ENCODE measurements around the gene CYTH1.

DNA sequence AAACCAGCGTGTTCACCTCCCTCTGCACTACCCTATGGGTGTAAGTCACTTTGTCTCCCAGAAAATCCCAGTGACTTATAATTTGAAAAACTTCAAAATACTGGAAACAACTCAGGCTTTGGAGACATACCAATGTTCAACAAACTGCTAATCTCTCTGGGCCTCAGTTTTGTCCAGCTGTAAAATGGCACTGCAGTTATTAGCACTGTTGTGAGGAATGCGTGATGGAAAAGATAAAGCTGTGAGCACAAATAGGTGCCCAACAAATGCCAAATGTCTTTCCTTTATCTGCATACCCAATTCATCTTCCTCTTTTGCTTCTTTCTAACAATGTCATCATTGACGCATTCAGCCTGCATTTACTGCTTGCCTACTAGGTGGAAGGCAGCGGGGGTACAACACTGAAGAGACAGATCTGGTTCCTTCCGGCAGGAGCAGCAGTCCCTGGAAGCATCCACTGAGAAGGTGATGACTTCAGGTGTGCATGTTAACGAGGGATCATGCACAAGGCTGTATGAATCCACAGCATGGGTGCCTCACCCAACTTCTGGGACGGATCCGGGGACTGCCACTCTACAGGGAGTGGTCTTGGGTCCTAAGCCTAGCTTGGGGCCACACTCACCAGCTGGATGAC is 63.4 kb downstream of the CYTH1 start:
- TF ChIP-seq, protein P1, sequence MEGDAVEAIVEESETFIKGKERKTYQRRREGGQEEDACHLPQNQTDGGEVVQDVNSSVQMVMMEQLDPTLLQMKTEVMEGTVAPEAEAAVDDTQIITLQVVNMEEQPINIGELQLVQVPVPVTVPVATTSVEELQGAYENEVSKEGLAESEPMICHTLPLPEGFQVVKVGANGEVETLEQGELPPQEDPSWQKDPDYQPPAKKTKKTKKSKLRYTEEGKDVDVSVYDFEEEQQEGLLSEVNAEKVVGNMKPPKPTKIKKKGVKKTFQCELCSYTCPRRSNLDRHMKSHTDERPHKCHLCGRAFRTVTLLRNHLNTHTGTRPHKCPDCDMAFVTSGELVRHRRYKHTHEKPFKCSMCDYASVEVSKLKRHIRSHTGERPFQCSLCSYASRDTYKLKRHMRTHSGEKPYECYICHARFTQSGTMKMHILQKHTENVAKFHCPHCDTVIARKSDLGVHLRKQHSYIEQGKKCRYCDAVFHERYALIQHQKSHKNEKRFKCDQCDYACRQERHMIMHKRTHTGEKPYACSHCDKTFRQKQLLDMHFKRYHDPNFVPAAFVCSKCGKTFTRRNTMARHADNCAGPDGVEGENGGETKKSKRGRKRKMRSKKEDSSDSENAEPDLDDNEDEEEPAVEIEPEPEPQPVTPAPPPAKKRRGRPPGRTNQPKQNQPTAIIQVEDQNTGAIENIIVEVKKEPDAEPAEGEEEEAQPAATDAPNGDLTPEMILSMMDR (IDR thresholded peaks at IDR 0.05), result no peak
- TF ChIP-seq MAFK (IDR thresholded peaks at IDR 0.05; ENCODE audit: partially characterized antibody) (no peak), POLR2A (IDR thresholded peaks at IDR 0.05; ENCODE audit: low read length) (no peak), CHD2 (IDR thresholded peaks at IDR 0.05; ENCODE audit: low read length, partially characterized antibody) (no peak), EP300 (IDR thresholded peaks at IDR 0.05) (no peak)
- TF ChIP-seq, protein P2, sequence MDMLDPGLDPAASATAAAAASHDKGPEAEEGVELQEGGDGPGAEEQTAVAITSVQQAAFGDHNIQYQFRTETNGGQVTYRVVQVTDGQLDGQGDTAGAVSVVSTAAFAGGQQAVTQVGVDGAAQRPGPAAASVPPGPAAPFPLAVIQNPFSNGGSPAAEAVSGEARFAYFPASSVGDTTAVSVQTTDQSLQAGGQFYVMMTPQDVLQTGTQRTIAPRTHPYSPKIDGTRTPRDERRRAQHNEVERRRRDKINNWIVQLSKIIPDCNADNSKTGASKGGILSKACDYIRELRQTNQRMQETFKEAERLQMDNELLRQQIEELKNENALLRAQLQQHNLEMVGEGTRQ (IDR thresholded peaks at IDR 0.05), result no peak
- TF ChIP-seq, protein P3, sequence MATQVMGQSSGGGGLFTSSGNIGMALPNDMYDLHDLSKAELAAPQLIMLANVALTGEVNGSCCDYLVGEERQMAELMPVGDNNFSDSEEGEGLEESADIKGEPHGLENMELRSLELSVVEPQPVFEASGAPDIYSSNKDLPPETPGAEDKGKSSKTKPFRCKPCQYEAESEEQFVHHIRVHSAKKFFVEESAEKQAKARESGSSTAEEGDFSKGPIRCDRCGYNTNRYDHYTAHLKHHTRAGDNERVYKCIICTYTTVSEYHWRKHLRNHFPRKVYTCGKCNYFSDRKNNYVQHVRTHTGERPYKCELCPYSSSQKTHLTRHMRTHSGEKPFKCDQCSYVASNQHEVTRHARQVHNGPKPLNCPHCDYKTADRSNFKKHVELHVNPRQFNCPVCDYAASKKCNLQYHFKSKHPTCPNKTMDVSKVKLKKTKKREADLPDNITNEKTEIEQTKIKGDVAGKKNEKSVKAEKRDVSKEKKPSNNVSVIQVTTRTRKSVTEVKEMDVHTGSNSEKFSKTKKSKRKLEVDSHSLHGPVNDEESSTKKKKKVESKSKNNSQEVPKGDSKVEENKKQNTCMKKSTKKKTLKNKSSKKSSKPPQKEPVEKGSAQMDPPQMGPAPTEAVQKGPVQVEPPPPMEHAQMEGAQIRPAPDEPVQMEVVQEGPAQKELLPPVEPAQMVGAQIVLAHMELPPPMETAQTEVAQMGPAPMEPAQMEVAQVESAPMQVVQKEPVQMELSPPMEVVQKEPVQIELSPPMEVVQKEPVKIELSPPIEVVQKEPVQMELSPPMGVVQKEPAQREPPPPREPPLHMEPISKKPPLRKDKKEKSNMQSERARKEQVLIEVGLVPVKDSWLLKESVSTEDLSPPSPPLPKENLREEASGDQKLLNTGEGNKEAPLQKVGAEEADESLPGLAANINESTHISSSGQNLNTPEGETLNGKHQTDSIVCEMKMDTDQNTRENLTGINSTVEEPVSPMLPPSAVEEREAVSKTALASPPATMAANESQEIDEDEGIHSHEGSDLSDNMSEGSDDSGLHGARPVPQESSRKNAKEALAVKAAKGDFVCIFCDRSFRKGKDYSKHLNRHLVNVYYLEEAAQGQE (IDR thresholded peaks at IDR 0.05), result no peak
